HuH-7.5 (cell line): ENCODE results near the gene ASIC1.
A peak's percentile ranks its signal among the peaks of the same experiment; 100 is the strongest.

Source experiments
- DNase-seq: peaks from one replicate; pipeline ENCODE4 v3.0.0; 2011; ENCODE audit warnings: low spot score

Gene ASIC1

GRCh38 chr12:50107416-50108268, 50.2 kb downstream of the ASIC1 start:
- DNase-seq = no peak

DNA sequence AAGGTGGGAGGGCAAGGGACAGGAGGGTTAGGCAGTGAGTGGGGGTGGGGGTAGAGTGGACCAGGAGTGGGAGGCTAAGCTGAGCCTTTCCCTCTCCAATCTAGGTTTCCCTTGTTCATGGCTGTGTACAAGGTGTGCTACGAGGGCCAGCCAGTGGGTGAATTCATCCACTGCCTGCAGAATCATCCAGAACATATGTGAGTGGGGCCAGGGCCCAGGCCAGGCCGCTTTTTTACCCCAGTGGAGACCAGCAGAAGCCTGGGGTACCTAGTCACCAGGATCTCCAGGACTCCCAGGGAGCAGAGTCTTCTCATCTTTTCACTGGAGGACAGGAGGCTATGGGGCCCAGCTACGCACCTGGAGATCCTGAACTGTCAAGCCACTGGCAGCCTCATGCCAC, 51.9 kb downstream of the ASIC1 start:
- DNase-seq = no peak

- peak; percentile 76 for DNase-seq
Measured at GRCh38 chr12:50110127-50110761, 52.8 kb downstream of the ASIC1 start.

DNA sequence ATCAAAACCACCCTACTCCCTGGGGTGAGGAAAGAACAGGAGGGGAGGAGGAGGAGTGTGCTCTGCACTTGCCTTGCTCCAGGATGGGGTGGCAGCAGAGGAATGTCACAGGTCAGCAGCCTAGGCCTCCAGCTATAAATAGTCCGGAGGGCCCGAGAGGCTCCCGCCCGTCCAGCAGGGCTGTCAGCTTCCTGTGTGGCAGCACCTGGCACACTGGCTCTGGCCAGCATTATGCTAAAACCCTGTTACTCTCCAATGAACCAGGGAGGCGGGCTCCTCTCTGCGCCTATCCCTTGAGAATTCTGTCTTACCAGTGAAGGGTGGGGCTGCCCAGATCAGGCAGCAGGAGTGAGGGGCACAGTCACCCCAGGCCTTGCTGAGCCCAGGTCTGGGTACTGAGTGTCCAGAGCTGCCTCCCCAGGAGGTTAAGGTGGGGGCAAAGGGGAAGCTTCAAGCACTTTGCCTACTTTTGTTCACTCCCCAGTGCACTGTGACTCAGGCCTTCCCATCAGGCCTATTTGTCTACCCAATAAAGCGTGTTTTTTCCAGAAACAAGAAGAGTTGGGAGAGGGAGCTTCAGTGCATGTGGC, 53.5 kb downstream of the ASIC1 start:
- DNase-seq = peak; percentile 71

DNA sequence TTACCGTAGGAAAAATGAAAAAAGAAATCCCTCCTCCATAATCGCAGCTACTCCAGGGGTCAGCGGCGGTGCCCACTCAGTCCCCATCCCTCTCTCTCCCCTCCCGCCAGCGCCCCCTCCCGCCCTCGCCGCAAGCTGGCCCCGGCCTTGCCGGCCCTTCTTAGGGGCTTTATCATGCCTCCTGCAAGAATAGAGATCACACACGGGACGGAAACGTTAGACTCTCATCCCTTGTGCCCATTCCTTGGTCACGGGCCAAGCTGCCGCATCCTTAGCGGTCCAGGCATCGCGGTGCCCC, 53.9 kb downstream of the ASIC1 start:
- DNase-seq = no peak

GRCh38 chr12:50111693-50112455, 54.5 kb downstream of the ASIC1 start, which contains the start of gene COX14:
TSS of gene COX14 (plus strand) at chr12:50112236. CDS start at chr12:50120044, 7,808 bp downstream.
- peak; percentile 94 for DNase-seq

DNA sequence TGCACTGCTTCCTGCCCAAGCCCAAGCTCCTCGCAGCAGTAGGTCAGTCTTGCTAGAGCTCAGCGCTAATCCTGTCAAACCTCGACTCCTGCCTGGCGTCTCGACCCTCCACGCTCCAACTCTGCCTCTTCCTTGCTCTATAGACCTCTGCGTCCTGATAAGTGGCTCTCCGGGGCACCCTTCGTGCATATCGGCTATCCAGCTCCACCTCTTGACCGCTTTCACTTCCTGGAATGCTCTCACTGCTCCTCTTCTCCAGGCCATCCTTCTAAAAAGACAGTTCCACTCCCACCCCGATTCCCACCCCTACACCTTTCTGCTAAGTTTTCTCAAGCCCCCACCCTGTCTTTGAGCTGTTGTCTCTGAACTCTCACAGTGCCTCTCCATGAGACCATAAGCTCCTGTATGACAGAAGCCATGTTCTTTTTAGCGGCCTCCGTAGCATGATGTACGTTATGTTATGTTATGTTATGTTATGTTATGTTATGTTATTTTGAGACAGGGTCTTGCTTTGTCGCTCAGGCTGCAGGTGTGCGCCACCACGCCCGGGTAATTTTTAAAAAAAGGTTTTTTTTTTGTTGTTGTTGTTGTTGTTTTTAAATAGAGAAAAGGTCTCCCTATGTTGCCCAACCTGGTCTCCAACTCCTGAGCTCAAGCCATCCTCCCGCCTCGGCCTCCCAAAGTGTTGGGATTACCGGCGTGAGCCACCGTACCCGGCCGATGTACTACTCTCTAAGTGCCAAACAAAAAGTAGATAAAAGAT, 55.2 kb downstream of the ASIC1 start:
- peak; percentile 36 for DNase-seq

DNA sequence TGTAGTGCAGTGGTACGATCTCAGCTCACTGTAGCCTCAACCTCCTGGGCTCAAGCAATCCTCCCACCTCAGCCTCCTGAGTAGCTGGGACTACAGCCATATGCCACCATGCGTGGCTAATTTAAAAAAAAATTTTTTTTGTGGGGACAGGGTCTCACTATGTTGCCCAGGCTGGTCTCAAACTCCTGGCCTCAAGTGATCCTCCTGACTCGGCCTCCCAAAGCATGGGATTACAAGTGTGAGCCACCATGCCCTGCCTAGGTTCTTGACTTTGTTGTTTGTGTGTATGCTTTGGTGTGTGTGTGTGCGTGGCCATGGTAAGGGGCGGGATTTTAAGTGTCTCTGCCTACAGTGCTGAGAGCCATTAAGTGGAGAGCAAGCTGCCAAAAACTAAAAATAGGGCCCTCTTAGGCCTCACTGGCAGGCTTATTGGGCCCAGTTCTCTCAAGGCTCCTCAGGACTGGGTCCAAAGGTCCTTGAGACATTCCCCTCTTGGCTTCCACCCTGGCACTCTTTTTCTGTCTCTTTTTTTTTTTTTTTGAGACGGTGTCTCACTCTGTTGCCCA, 59.7 kb downstream of the ASIC1 start:
- no peak for DNase-seq

- DNase-seq = no peak
Measured at GRCh38 chr12:50119387-50119786, 62.0 kb downstream of the ASIC1 start.

GRCh38 chr12:50120521-50120920, 63.1 kb downstream of the ASIC1 start:
- no peak for DNase-seq

DNA sequence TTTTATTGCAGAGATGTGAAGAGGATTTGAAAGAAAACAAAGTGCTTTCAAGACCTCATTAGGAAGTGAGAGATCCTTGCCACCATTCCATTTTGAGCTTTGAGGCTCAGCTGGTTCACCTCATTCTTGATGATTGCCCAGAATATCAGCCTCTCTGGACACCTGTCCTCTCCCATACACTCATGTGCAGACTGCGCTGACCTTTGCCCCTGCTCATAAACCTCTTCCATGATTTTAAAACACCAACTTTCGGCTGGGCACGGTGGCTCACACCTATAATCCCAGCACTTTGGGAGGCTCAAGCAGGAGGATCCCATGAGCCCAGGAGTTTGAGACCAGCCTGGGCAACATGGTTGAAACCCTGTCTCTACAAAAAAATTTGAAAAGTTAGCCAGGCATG, 63.6 kb downstream of the ASIC1 start:
- DNase-seq = no peak

DNA sequence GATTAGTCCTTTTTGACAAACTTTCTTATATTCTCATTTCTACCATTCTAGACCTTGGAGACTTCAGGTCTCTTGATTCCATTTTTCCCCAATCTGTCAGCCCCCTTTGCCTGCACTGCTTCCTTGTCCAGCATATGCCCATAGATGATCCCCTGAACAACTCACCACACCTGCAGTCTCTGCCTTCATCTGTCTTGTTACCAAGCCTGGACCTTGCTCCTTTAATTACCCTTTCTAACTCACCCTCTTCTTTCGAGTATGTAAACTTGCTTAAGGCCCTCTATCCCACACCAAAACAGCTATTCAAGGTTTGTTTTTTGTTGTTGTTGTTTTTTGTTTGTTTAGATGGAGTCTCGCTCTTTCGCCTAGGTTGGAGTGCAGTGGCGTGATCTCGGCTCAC, 64.2 kb downstream of the ASIC1 start:
- DNase-seq = no peak

GRCh38 chr12:50123203-50123602, 65.8 kb downstream of the ASIC1 start:
- DNase-seq = no peak

DNA sequence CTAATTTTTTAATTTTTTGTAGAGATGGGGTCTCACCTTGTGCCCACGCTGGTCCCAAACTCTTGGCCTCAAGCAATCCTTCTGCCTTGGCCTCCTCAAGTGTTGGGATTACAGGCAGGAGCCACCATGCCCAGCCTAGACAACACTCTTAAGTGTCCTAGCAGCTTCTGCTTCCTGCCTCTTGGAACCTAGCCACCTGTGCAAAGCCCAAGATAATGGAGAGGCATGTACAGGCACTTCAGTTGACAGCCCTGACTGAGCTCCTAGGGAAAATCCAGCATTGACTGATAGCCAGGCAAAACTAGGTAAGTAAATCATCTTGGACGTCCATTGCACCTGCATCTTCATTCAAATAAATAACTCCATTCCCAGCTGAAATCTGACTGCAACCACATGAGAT, 70.2 kb downstream of the ASIC1 start:
- DNase-seq = no peak

DNA sequence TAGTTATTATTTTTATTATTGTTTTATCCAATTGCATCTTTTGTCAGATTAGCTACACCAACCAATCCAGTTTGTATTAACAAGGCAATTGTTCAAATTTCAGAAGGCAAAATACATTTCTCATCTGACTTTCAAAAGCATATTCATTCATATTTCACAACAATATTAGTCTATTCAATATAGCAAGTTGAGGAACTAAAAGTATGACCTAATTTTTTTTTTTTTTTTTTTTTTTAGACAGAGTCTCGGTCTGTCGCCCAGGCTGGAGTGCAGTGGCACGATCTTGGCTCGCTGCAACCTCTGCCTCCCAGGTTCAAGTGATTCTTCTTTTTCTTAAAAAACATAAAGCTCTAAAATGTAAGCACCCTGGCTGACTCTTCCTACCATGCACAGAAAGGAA, 71.9 kb downstream of the ASIC1 start:
- DNase-seq = no peak

DNA sequence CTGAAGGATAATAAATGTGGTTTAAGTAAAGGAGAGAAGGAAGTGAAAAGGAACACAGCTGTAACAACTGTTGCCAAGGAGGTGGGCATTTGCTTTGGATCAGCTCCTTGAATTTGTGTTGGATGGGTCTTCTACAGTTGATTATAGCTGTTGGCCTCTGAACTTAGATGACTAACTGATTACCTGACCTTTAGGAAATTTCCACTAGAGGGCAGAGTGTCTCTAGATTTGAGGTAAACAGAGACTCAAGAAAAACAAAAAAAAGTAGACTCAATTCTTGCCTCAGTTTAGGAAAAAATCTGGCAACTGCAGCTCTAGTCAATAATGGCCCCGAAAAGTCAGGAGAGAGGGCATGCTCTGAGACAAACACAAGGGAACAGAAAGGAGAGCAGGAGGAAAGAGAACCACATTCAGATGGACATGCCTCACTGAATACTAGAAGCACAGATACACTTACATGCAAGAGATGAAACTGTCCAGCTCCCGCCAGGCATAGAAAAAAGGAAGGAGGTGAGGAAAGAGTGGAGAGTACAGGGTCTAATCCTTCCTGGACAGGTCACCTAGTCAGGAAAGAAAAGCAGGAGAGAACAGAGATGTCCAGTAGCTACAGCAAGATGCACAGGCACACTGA, 75.2 kb downstream of the ASIC1 start:
- no peak for DNase-seq
